IPS-20b (cell line): ENCODE measurements around the gene PNPLA5.

Source experiments
- H3K27ac ChIP-seq: one replicate; pipeline ENCODE4 v1.5.1; 2013; ENCODE audit warnings: low read length
- H3K27me3 ChIP-seq: 2 replicates; pipeline ENCODE4 v1.6.1; 2013; ENCODE audit warnings: mild to moderate bottlenecking, low read length, inconsistent platforms; ENCODE audit not compliant: insufficient read depth
- H3K36me3 ChIP-seq: 2 replicates; pipeline ENCODE4 v1.6.1; 2013; ENCODE audit warnings: low read depth, mild to moderate bottlenecking, inconsistent platforms, low read length, moderate library complexity; ENCODE audit not compliant: insufficient read depth
- H3K4me1 ChIP-seq: 2 replicates; pipeline ENCODE4 v1.6.1; 2013; ENCODE audit warnings: mild to moderate bottlenecking, control low read depth, inconsistent platforms, low read length, moderate library complexity; ENCODE audit not compliant: insufficient read depth
- H3K4me3 ChIP-seq: 2 replicates; pipeline ENCODE4 v1.5.1; 2013; ENCODE audit warnings: mild to moderate bottlenecking, low read length, inconsistent platforms
- H3K9ac ChIP-seq: 2 replicates; pipeline ENCODE4 v1.6.1; 2013; ENCODE audit warnings: low read depth, mild to moderate bottlenecking, inconsistent platforms, low read length, moderate library complexity
- H3K9me3 ChIP-seq: 2 replicates; pipeline ENCODE4 v1.6.1; 2013; ENCODE audit warnings: mild to moderate bottlenecking, low read depth, low read length, inconsistent platforms; ENCODE audit not compliant: insufficient read depth

Gene PNPLA5

GRCh38 chr22:43891360-43892182 is at the start of gene PNPLA5:
PNPLA5 (minus strand) TSS chr22:43892013; CDS start chr22:43891880, 133 bp downstream.
- no peak within 1 kb of the TSS for H3K27ac ChIP-seq
- peaks cover 42% of the 10 kb centered on the region for H3K27me3 ChIP-seq
- H3K9me3 ChIP-seq = no peaks in the 10 kb centered on the region
- H3K4me3 ChIP-seq = peak within 1 kb of the TSS; percentile 81
- H3K4me1 ChIP-seq = no peaks in the 10 kb centered on the region
- no peaks in the 10 kb centered on the region for H3K36me3 ChIP-seq
- H3K9ac ChIP-seq = peak within 1 kb of the TSS; percentile 72; the same call in 1 of the 2 replicates

- H3K27me3 ChIP-seq = no peaks in the 10 kb centered on the region
- H3K27ac ChIP-seq = no peak overlapping the region
- H3K36me3 ChIP-seq = peaks cover 97% of the 10 kb centered on the region
- no peak overlapping the region for H3K4me3 ChIP-seq
- H3K9me3 ChIP-seq = no peaks in the 10 kb centered on the region
- no peak overlapping the region for H3K9ac ChIP-seq
- no peaks in the 10 kb centered on the region for H3K4me1 ChIP-seq
Observed at GRCh38 chr22:43941449-43941848, 49.6 kb upstream of the PNPLA5 start.

- no peak overlapping the region for H3K4me3 ChIP-seq
- H3K27ac ChIP-seq = no peak overlapping the region
- H3K27me3 ChIP-seq = no peaks in the 10 kb centered on the region
- no peaks in the 10 kb centered on the region for H3K4me1 ChIP-seq
- H3K36me3 ChIP-seq = peaks cover 90% of the 10 kb centered on the region
- no peak overlapping the region for H3K9ac ChIP-seq
- no peaks in the 10 kb centered on the region for H3K9me3 ChIP-seq
Observed at GRCh38 chr22:43931771-43932170, 40.0 kb upstream of the PNPLA5 start.

- Histone ChIP-seq H3K9me3 (no peaks in the 10 kb centered on the region), H3K4me1 (0 out of 2 replicates have a peak, but pooled peaks cover 6% of the 10 kb centered on the region), H3K36me3 (peaks cover 69% of the 10 kb centered on the region), H3K27ac (no peak overlapping the region), H3K4me3 (no peak overlapping the region), H3K27me3 (no peaks in the 10 kb centered on the region), H3K9ac (no peak overlapping the region)
Observed at GRCh38 chr22:43928908-43929307, 37.1 kb upstream of the PNPLA5 start.

GRCh38 chr22:43928468-43928867 is 36.7 kb upstream of the PNPLA5 start:
- Histone ChIP-seq H3K36me3 (peaks cover 65% of the 10 kb centered on the region), H3K27ac (no peak overlapping the region), H3K9ac (no peak overlapping the region), H3K4me3 (no peak overlapping the region), H3K4me1 (0 out of 2 replicates have a peak, but pooled peaks cover 6% of the 10 kb centered on the region), H3K27me3 (no peaks in the 10 kb centered on the region), H3K9me3 (no peaks in the 10 kb centered on the region)

- Histone ChIP-seq H3K9ac (no peak overlapping the region), H3K36me3 (peaks cover 43% of the 10 kb centered on the region), H3K9me3 (no peaks in the 10 kb centered on the region), H3K4me3 (peak overlapping the region; percentile 79; the same call in 1 of the 2 replicates), H3K27ac (no peak overlapping the region), H3K4me1 (peaks cover 12% of the 10 kb centered on the region; the same call in 1 of the 2 replicates), H3K27me3 (no peaks in the 10 kb centered on the region)
Observed at GRCh38 chr22:43926349-43926710, 34.5 kb upstream of the PNPLA5 start.

GRCh38 chr22:43925433-43926348 is 33.9 kb upstream of the PNPLA5 start:
- Histone ChIP-seq H3K4me3 (peak overlapping the region; percentile 79), H3K27me3 (no peaks in the 10 kb centered on the region), H3K27ac (peak overlapping the region; percentile 23), H3K9me3 (no peaks in the 10 kb centered on the region), H3K36me3 (peaks cover 38% of the 10 kb centered on the region), H3K4me1 (peaks cover 12% of the 10 kb centered on the region; the same call in 1 of the 2 replicates), H3K9ac (peak overlapping the region; percentile 82; the same call in 1 of the 2 replicates)

- Histone ChIP-seq H3K27me3 (no peaks in the 10 kb centered on the region), H3K4me3 (peak overlapping the region; percentile 79), H3K4me1 (peaks cover 12% of the 10 kb centered on the region; the same call in 1 of the 2 replicates), H3K36me3 (peaks cover 29% of the 10 kb centered on the region), H3K9ac (peak overlapping the region; percentile 82; the same call in 1 of the 2 replicates), H3K27ac (peak overlapping the region; percentile 23), H3K9me3 (no peaks in the 10 kb centered on the region)
Observed at GRCh38 chr22:43924877-43925276, 33.1 kb upstream of the PNPLA5 start.

- H3K27me3 ChIP-seq = no peaks in the 10 kb centered on the region
- peak within 1 kb of the TSS; percentile 82; the same call in 1 of the 2 replicates for H3K9ac ChIP-seq
- peak within 1 kb of the TSS; percentile 57 for H3K27ac ChIP-seq
- H3K4me1 ChIP-seq = peaks cover 12% of the 10 kb centered on the region; the same call in 1 of the 2 replicates
- H3K4me3 ChIP-seq = peak within 1 kb of the TSS; percentile 81
- H3K36me3 ChIP-seq = peaks cover 23% of the 10 kb centered on the region
- no peaks in the 10 kb centered on the region for H3K9me3 ChIP-seq
Observed at GRCh38 chr22:43923631-43924464, 32.0 kb upstream of the PNPLA5 start, which contains the start of gene PNPLA3. PNPLA3 (plus strand) TSS chr22:43923805; CDS start chr22:43923912, 107 bp downstream.

GRCh38 chr22:43923191-43923590 is 31.4 kb upstream of the PNPLA5 start:
- peaks cover 12% of the 10 kb centered on the region; the same call in 1 of the 2 replicates for H3K4me1 ChIP-seq
- H3K27ac ChIP-seq = peak overlapping the region; percentile 57
- H3K36me3 ChIP-seq = peaks cover 17% of the 10 kb centered on the region
- peak overlapping the region; percentile 81 for H3K4me3 ChIP-seq
- H3K9ac ChIP-seq = peak overlapping the region; percentile 79; the same call in 1 of the 2 replicates
- no peaks in the 10 kb centered on the region for H3K27me3 ChIP-seq
- H3K9me3 ChIP-seq = no peaks in the 10 kb centered on the region
